ENCODE results near the gene ARSD. TPM values are rescaled to one million over a fixed set of nuclear protein-coding genes. Genes with fewer than 3 reads are reported as not detected.

The ARSD gene
- total and polyA plus RNA-seq, 2 of the 8 experiments (the other 6 are each of a cell fraction or from before 2014, with no cell fraction given) = 1.8 to 3.2 TPM

GRCh38 chrX:2889045-2889605 lies 40.0 kb downstream of the ARSD start (continued):
- TF ChIP-seq NRF1 (IDR thresholded peaks at IDR 0.05; ENCODE audit: low read depth, low read length) (no peak), TEAD4 (IDR thresholded peaks at IDR 0.05; ENCODE audit: low read depth, low read length) (no peak), TAF7 (optimal IDR thresholded peaks at IDR 0.05; ENCODE audit: borderline replicate concordance, low read depth, low read length) (no peak), KDM5A (IDR thresholded peaks at IDR 0.05; ENCODE audit: low read length) (no peak), RFX5 (IDR thresholded peaks at IDR 0.05; ENCODE audit: borderline replicate concordance, low read depth, low read length) (no peak)
